NK-92 (cell line): ENCODE measurements around the gene NHERF2.

Source experiments
- DNase-seq: peaks from one replicate; lab custom pipeline; 2025; ENCODE audit not compliant: unreplicated experiment; lab: John Stamatoyannopoulos, UW

The NHERF2 gene

GRCh38 chr16:1990351-1991134, 36.2 kb upstream of the NHERF2 start:
- DNase-seq = no peak

- no peak for DNase-seq
These were observed 35.6 kb upstream of the NHERF2 start for GRCh38 chr16:1991135-1991551.

DNA sequence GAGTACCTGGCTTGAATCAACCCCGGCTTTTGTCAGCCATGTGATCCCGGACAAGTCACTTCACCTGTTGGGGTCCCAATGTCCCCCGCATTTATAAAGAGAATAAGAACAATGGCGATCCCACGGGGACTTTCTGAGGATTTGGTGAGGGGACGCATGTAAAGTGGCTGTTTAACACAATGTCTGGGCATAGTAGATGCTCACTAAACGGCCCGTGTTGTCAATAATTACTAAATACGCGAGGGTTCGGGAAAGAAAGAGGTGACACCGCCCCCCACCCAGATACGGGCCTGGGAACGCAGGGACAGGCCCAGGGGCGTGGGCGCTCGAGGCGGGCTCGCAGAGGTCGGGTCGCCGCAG, 35.1 kb upstream of the NHERF2 start:
- DNase-seq = no peak

- peak; percentile 87 for DNase-seq
These were observed 34.6 kb upstream of the NHERF2 start for GRCh38 chr16:1991948-1992703.

GRCh38 chr16:1992704-1993317, 33.9 kb upstream of the NHERF2 start:
- no peak for DNase-seq

DNA sequence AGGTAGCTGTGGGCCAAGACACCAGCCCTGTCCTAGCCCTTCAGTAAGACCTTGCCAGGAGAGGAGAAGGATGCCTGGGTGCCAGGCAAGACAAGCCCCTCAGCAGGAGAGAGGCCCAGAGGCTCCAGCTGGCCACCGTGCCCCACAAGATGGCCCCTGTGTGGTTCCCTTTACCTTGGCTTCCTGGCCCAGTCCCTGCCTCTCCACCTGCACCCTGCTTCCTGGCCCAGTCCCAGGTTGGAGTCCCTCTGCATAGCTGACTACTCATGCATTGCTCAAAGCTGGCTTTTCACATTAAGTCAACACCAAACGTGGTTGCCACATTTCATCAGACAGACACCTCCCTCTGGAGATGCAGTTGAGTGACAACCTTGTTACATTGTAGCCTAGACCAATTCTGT, 33.0 kb upstream of the NHERF2 start:
- DNase-seq = no peak

- no peak for DNase-seq
These were observed 29.0 kb upstream of the NHERF2 start for GRCh38 chr16:1997494-1998359.

DNA sequence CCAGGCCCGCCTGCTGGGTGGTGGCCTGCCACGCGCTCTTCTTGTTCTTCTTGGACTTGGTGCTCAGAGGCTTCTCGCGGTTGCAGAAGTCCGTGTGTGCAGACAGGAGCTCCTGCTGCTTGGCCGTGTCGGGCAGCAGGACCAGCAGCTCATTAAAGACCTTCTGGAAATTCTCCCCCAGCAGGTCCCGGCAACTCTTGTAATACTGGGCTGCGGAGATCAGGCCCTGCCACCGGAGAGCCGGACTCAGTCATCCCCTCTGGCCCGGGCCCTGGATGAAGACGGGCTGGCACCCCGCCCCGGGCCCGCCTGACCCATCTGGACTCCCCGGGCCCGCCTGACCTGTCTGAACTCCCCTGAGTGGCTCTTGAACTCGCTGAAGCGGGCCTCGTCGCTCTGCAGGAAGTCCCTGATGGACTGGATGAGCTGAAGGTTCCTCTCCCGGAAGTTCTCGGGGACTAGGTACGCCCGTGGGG, 28.3 kb upstream of the NHERF2 start:
- DNase-seq = no peak

- no peak for DNase-seq
These were observed 27.6 kb upstream of the NHERF2 start for GRCh38 chr16:1998852-1999801.

GRCh38 chr16:1999866-2000514, 26.7 kb upstream of the NHERF2 start:
- DNase-seq = no peak

DNA sequence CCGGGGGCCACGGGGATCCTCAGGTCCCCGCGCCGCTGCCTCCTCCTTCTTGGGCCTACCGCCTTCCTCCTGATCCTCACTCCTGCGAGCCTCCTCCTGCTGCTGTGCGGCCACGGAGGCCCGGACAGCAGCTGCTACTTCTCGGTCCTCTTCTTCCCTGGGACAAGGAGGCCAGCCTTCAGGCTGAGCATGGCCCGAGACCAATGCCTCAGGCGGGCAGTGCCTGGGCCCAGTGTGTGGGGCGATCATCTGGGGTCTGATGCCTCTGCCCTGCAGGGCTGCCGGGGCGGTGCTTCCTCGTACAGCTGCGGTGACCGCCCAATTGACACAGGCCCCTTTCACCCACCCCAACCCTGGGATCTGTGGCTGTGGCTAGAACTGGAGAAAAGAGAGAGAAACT, 25.7 kb upstream of the NHERF2 start:
- no peak for DNase-seq

DNA sequence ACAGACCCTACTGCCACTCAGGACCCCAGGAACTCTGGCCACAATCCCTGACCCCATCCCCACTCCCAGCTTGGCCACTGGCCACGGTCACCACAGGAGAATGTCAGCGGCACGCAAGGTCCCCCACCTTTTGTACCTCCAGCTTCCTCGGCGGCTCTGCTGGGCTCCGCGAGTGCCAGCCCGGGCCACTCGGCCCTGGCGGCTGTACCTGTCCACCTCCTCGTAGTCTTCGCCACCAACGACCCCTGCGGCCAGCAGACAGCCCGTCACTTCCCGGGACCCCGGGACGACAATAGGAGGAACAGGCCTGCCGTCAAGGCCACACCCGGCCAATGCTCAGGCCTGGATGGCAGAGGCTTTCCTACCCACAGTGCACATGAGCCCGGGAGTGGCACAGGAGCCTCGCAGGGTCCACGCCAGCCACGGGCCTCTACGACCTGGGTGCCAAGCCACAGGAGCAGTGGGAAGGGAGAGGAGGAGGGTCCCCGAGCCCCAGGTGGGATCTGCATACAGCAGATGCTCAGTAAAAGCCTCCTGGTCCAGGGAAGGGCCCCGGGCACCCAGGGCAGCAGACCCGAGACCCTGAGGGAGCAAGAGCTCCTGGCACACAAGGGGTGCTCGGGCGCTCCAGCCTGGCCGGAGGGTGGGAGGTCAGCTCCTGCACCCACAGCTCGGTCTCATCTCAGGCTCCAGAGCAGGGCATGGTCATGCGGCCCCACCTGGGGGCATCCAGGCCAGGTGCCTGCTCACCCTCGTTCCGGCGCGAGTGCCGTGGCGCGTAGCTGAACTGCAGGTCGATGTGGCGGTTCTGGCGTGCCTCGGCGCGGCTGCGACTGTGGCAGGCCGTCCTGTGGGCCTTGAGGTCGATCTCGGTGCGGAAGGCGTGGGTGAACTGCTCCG, 25.0 kb upstream of the NHERF2 start:
- DNase-seq = no peak

DNA sequence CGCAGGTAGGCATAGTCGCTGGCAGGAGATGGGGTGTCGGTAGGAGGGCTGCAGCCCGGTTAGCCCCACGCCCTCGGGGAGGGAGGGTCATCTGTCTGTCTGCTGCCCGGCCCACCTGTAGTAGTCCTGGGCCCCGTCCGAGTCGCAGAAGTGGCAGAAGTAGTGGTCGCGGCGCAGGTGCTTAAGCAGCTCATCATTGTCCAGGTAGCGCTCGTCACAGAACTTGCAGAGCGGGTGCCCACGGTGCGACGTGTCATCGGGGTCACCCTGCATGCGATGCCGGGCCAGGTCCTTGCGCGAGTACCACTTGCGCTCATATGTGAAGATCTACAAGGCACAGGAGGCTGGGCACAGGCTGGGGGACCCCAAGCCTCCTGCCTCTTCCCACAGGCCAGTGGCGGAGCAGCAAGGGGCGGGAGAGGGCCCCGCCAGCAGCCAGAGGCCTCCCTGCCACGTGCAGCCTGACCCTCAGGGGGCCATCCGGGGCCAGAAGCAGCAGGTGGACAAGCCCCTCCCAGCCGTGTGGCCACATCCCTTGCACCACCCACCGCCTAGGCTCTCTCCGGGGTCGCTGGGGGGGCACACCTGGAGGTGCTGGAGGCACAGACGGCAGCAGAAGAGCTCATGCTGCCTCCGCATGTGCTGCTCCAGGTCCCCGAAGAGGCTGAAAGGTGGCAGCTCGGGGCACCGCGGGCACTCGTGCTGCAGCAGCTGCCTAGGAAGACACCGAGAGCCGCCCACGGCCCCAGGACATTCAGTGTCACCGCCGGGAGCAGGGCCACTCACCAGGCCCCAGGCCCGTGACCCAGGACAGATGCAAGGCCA, 24.1 kb upstream of the NHERF2 start:
- no peak for DNase-seq

GRCh38 chr16:2003231-2003826, 23.4 kb upstream of the NHERF2 start:
- no peak for DNase-seq

DNA sequence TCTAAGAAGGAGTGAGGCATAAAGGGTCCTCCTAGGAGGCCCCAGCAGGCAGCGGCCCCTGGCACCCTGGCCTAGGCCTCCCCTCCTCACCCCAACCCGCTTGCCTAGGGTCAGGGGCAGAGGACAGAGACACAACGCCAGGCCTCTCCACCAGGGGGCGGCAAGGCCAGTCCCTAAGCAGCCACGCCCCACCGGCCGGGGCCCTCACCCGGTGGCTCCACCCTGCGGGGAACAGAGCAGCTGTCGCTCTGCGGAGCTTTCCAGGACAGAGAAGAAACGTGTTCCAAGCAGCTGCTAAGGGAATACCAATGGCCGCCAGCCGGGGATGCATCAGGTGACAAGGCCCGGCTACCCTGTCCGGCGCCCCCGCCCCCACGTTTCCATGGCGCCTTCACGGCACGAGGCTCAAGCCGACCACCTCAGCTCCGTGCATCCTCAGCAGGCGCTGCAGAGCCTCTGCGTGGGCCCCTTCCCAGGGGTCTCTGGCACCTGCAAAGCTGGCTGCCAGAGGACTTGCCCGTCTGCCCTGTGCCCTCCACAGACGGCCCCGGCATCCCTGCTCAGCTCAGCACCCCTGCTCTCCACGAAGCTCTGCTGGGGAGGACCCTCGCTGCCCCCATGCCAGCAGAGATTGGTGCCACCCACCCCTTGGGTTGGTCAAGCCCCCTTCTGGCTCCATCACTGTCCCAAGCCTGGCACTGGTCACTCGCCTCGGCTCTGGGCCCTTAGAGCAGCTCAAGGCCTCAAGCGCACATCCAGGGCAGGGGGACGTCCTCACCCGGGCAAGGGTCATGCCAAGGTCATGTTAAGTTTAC, 22.7 kb upstream of the NHERF2 start:
- DNase-seq = no peak

GRCh38 chr16:2004795-2005517, 21.7 kb upstream of the NHERF2 start:
- DNase-seq = no peak
